H1 (cell line): Measurements from ENCODE around the gene PTMA. TPM values are rescaled to one million over a fixed set of nuclear protein-coding genes. Genes with fewer than 3 reads are reported as not detected.
A peak's percentile ranks its signal among the peaks of the same experiment; 100 is the strongest.

Experiments
- CTCF ChIA-PET: fragments of 300-600 bp; sonication (Branson Sonifier 250); formaldehyde crosslinking; loops from one replicate; lab custom pipeline; 2021; ENCODE audit not compliant: partially characterized antibody; lab: Charles Lee
- POLR2A ChIA-PET: fragments of 300-600 bp; sonication (Branson Sonifier 250); formaldehyde crosslinking; loops from one replicate; lab custom pipeline; 2021; ENCODE audit warnings: inconsistent platforms; ENCODE audit not compliant: partially characterized antibody; lab: Charles Lee
- DNase-seq, 2 experiments: peaks; one replicate each; pipeline versions ENCODE4 v3.0.0 to v3.0.0-alpha.2; 2010 to 2022; ENCODE audit warnings: low spot score in 2 of 2, low read depth in 1 of 2, mixed read lengths in 1 of 2
- FAIRE-seq: peaks from 2 replicates; lab custom pipeline; 2011; peaks lifted over from hg19 to GRCh38; lab: Jason Lieb, UNC
- H2AFZ ChIP-seq: 2 replicates; pipeline ENCODE4 v1.8.1; 2012; ENCODE audit warnings: low read length, inconsistent platforms
- H2AK5ac ChIP-seq: 2 replicates; pipeline ENCODE4 v1.6.1; 2013; ENCODE audit warnings: low read depth, low read length
- H2BK120ac ChIP-seq: replicated peaks from 2 replicates; pipeline ENCODE3; 2013; ENCODE audit warnings: low read depth, low read length, inconsistent platforms
- H2BK12ac ChIP-seq: 2 replicates; pipeline ENCODE4 v1.6.1; 2013; ENCODE audit warnings: low read depth, low read length
- H2BK15ac ChIP-seq: 2 replicates; pipeline ENCODE4 v1.6.1; 2013; ENCODE audit warnings: low read length
- H2BK20ac ChIP-seq: 2 replicates; pipeline ENCODE4 v1.6.1; 2013; ENCODE audit warnings: low read length
- H2BK5ac ChIP-seq: 2 replicates; pipeline ENCODE4 v1.6.1; 2013; ENCODE audit warnings: low read depth, low read length
- H3K14ac ChIP-seq: 2 replicates; pipeline ENCODE4 v1.6.1; 2013; ENCODE audit warnings: inconsistent platforms; ENCODE audit not compliant: insufficient read length
- H3K18ac ChIP-seq: 2 replicates; pipeline ENCODE4 v1.6.1; 2013; ENCODE audit warnings: low read length; ENCODE audit errors: extremely low read depth
- H3K23ac ChIP-seq: 2 replicates; pipeline ENCODE4 v1.6.1; 2013; ENCODE audit warnings: inconsistent platforms; ENCODE audit not compliant: insufficient read length
- H3K23me2 ChIP-seq: 2 replicates; pipeline ENCODE4 v1.6.1; 2013; ENCODE audit warnings: low read depth, low read length
- H3K27ac ChIP-seq: 2 replicates; pipeline ENCODE4 v1.6.1; 2011; ENCODE audit warnings: low read depth, low read length, inconsistent platforms
- H3K27me3 ChIP-seq, 4 experiments: replicated peaks in 1 of 4; 1 replicate in 1 of 4; 2 replicates in 3 of 4; pipeline versions ENCODE4 v1.6.1 to v1.8.1; 2011 to 2013; ENCODE audit warnings: low read length in 3 of 4, mild to moderate bottlenecking in 3 of 4, inconsistent platforms in 2 of 4, mixed read lengths in 2 of 4, moderate library complexity in 1 of 4; ENCODE audit not compliant: control insufficient read depth in 3 of 4, insufficient read depth in 3 of 4; ENCODE audit errors: extremely low read depth in 1 of 4
- H3K36me3 ChIP-seq, 4 experiments: 2 replicates each; pipeline versions ENCODE4 v1.6.1 to v1.8.1; 2011 to 2013; ENCODE audit warnings: mild to moderate bottlenecking in 4 of 4, low read length in 3 of 4, moderate library complexity in 2 of 4, control low read depth in 1 of 4, inconsistent platforms in 1 of 4; ENCODE audit not compliant: insufficient read depth in 4 of 4, control insufficient read depth in 2 of 4
- H3K4ac ChIP-seq: replicated peaks from 2 replicates; pipeline ENCODE3; 2013; ENCODE audit warnings: low read length, low read depth, mixed read lengths, inconsistent platforms; ENCODE audit not compliant: insufficient read length
- H3K4me1 ChIP-seq, 4 experiments: replicated peaks in 1 of 4; 1 replicate in 1 of 4; 2 replicates in 3 of 4; pipeline versions ENCODE4 v1.6.1 to v1.8.1; 2011 to 2013; ENCODE audit warnings: low read length in 3 of 4, inconsistent platforms in 2 of 4, mixed read lengths in 1 of 4; ENCODE audit not compliant: insufficient read depth in 4 of 4, control insufficient read depth in 3 of 4
- H3K4me2 ChIP-seq, 2 experiments: 2 replicates each; pipeline versions ENCODE4 v1.6.1 to v1.8.1; 2011 to 2013; ENCODE audit warnings: low read depth in 2 of 2, low read length in 2 of 2, control low read depth in 1 of 2, inconsistent platforms in 1 of 2, mild to moderate bottlenecking in 1 of 2; ENCODE audit not compliant: insufficient read depth in 1 of 2
- H3K4me3 ChIP-seq, 4 experiments: fragments of 200-600, 300-600 bp in 1 of 4; sonication (generic), shearing (Covaris generic), sonication (Bioruptor Twin) in 1 of 4; 2 replicates each; pipeline versions ENCODE4 v1.5.1 to v1.8.1; 2011 to 2016; ENCODE audit warnings: low read length in 4 of 4, low read depth in 3 of 4, control low read depth in 2 of 4, inconsistent platforms in 2 of 4, mild to moderate bottlenecking in 2 of 4, mixed read lengths in 1 of 4, moderate library complexity in 1 of 4; ENCODE audit not compliant: insufficient read depth in 2 of 4; ENCODE audit errors: extremely low read depth in 1 of 4
- H3K56ac ChIP-seq: replicated peaks from 2 replicates; pipeline ENCODE3; 2013; ENCODE audit warnings: low read depth, mild to moderate bottlenecking, mixed read lengths, low read length, inconsistent platforms; ENCODE audit not compliant: insufficient read length
- H3K79me1 ChIP-seq: 2 replicates; pipeline ENCODE4 v1.6.1; 2013; ENCODE audit warnings: low read depth, low read length, control low read depth
- H3K79me2 ChIP-seq, 2 experiments: 2 replicates each; pipeline versions ENCODE4 v1.6.1 to v1.8.1; 2012 to 2013; ENCODE audit warnings: low read length in 2 of 2, mild to moderate bottlenecking in 2 of 2, inconsistent platforms in 1 of 2; ENCODE audit not compliant: insufficient read depth in 2 of 2, control insufficient read depth in 1 of 2
- H3K9ac ChIP-seq, 4 experiments: replicated peaks in 1 of 4; 1 replicate in 1 of 4; 2 replicates in 3 of 4; pipeline versions ENCODE4 v1.6.1 to v1.8.1; 2011 to 2013; ENCODE audit warnings: low read depth in 3 of 4, low read length in 3 of 4, control low read depth in 2 of 4, mild to moderate bottlenecking in 2 of 4, moderate library complexity in 2 of 4, inconsistent platforms in 1 of 4; ENCODE audit errors: extremely low read depth in 1 of 4
- H3K9me3 ChIP-seq, 2 experiments: 2 replicates each; pipeline versions ENCODE4 v1.6.1 to v1.8.1; 2012 to 2013; ENCODE audit warnings: mild to moderate bottlenecking in 2 of 2, moderate library complexity in 2 of 2, control low read depth in 1 of 2, inconsistent platforms in 1 of 2, low read depth in 1 of 2, low read length in 1 of 2, mixed read lengths in 1 of 2; ENCODE audit not compliant: insufficient read depth in 2 of 2
- H4K20me1 ChIP-seq, 2 experiments: replicated peaks in 1 of 2; 2 replicates each; pipeline versions ENCODE3 to v1.8.1; 2011 to 2013; ENCODE audit warnings: inconsistent platforms in 2 of 2, low read length in 2 of 2, mild to moderate bottlenecking in 1 of 2; ENCODE audit not compliant: insufficient read depth in 2 of 2, control insufficient read depth in 1 of 2
- H4K5ac ChIP-seq: 2 replicates; pipeline ENCODE4 v1.6.1; 2013; ENCODE audit warnings: low read length, low read depth, mixed read lengths, inconsistent platforms; ENCODE audit not compliant: insufficient read length
- H4K8ac ChIP-seq: 2 replicates; pipeline ENCODE4 v1.8.0; 2013; ENCODE audit warnings: mild to moderate bottlenecking, moderate library complexity, low read length, inconsistent platforms; ENCODE audit not compliant: insufficient read depth; ENCODE audit errors: extremely low read depth
- H4K91ac ChIP-seq: replicated peaks from 2 replicates; pipeline ENCODE3; 2013; ENCODE audit warnings: low read length, mixed read lengths, inconsistent platforms; ENCODE audit not compliant: insufficient read length
- ASH2L ChIP-seq: fragments of 200-600, 300-600 bp; sonication (generic); IDR thresholded peaks from one replicate; pipeline ENCODE4 v1.7.1; 2017; ENCODE audit warnings: low read length
- EZH2 ChIP-seq: fragments of 200-600 bp; sonication (generic); IDR thresholded peaks from 2 replicates; pipeline ENCODE4 v1.7.1; 2012; ENCODE audit warnings: low read depth, mild to moderate bottlenecking, moderate library complexity, low read length, inconsistent platforms; ENCODE audit not compliant: severe bottlenecking
- KDM5A ChIP-seq: fragments of 200-600 bp; IDR thresholded peaks from 2 replicates; pipeline ENCODE4 v1.7.1; 2012; ENCODE audit warnings: mild to moderate bottlenecking, low read length, inconsistent platforms, mixed read lengths
- RNF2 ChIP-seq: fragments of 200-900, 300-1000 bp; sonication (generic); IDR thresholded peaks from 2 replicates; pipeline ENCODE4 v1.7.1; 2016; ENCODE audit warnings: borderline replicate concordance, low read depth, mild to moderate bottlenecking, antibody characterized with exemption, low read length; ENCODE audit not compliant: poor library complexity, severe bottlenecking; ENCODE audit errors: missing control alignments
- SIN3A ChIP-seq, 2 experiments: IDR thresholded peaks in 1 of 2; conservative IDR thresholded peaks in 1 of 2; 2 replicates each; pipeline ENCODE4 v1.6.1; 2011 to 2012; ENCODE audit warnings: low read length in 2 of 2, improper control_type of control experiment in 1 of 2, low read depth in 1 of 2, mild to moderate bottlenecking in 1 of 2
- SP1 ChIP-seq: IDR thresholded peaks from 2 replicates; pipeline ENCODE4 v1.6.1; 2011; ENCODE audit warnings: low read depth, low read length
- SRF ChIP-seq: IDR thresholded peaks from 2 replicates; pipeline ENCODE4 v1.6.1; 2011; ENCODE audit warnings: mild to moderate bottlenecking, low read depth, low read length, moderate library complexity
- TBP ChIP-seq: IDR thresholded peaks from 2 replicates; pipeline ENCODE4 v1.6.1; 2011; ENCODE audit warnings: low read depth, low read length, improper control_type of control experiment
- TCF12 ChIP-seq: IDR thresholded peaks from 2 replicates; pipeline ENCODE4 v1.6.1; 2011; ENCODE audit warnings: low read depth, mild to moderate bottlenecking, low read length
- WGBS, 2 experiments: shearing (Covaris generic) in 1 of 2; methylation state at CpG; one replicate each; pipeline versions ENCODE4 v1.1.6 to v1.1.7; 2013 to 2015; ENCODE audit warnings: low lambda C conversion rate in 2 of 2, mixed read lengths in 2 of 2, inconsistent platforms in 1 of 2, low coverage in 1 of 2, missing lambda C conversion rate in 1 of 2; ENCODE audit not compliant: insufficient replicate concordance in 2 of 2, insufficient coverage in 1 of 2, insufficient read length in 1 of 2; ENCODE audit errors: extremely low coverage in 1 of 2, missing lambda C conversion rate in 1 of 2; 5-methylcytosine and 5-hydroxymethylcytosine counted together
- polyA plus RNA-seq, 7 experiments: library from polyadenylated mRNA; depleted of rRNA in 3 of 7; stranded (reverse) in 5 of 7; unstranded in 2 of 7; fragments of >200 nt in 5 of 7; fragments of 200-250 nt in 2 of 7; gene quantifications; 1 replicate in 5 of 7; 2 replicates in 1 of 7; 4 replicates in 1 of 7; pipeline versions ENCODE4 v1.2.1 to v1.2.3, GENCODE V29; 2011 to 2013; ENCODE audit warnings: missing spikeins in 2 of 7, mixed read lengths in 2 of 7
- total RNA-seq: library from RNA; stranded (reverse); fragmentation: NEBNext Ultra II Directional; extraction: Animal tissue kit (Norgen Biotek cat#: 25700); gene quantifications from 2 replicates; pipeline ENCODE4 v1.2.1, GENCODE V29; 2021

PTMA gene
- total and polyA plus RNA-seq, 2 of the 8 experiments (the other 6 are each of a cell fraction or from before 2014, with no cell fraction given) = 683 to 2,680 TPM

DNA sequence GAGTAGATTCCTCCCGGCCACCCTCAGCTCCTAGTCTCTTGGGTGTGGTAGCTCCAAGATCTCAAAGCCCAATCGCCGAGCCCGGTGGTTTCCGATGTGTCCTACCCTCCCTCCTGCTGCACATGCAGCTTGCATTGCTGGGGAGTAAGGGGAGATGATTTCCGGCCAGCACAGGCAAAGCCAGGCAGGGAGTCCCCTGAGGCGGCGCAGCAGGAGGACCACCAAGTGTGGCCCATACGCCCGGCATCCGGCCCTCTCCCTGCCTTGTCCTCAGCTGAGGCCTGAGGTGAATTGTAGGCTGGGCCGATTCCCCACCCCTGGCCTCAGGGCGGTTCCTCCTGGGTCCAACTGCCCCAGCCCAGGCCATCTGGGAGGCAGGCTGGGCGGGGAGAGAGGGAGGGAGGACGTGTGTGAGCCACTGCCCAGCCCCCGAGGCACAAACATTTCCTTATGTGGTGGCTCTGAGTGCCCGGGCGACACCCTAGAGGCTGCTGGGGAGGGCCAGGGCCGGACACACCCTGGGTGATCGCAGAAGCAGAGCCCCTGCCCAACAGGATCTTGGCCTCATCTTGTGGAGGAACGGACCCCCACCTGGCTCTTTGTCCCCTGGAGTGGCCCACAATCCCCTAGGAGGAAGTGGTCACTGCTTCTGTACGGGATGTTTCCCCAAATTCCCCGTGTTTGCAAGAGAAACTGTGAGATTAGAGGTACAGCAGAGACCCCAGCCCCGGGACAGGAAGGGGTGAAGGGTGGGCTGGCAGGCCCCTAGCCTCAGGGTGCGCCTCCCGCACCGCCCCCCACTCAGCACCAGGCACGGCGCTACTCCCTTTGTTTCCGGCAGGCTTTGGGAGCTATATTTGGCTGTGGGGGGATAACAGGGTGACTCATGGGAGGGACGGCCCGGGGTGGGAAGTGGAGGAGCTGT lies 41.9 kb upstream of the PTMA start:
- WGBS, 2 experiments = 14% methylated on average over 27 of the region's 32 CpGs; no CpG with 5 or more reads in 1 of the 2 experiments
- Histone ChIP-seq H2BK20ac (0 out of 2 replicates have a peak overlapping the region, but pooled peaks have one; percentile 43), H3K23me2 (peaks cover 2% of the 10 kb centered on the region; the same call in 1 of the 2 replicates), H3K27ac (peak overlapping the region; percentile 95), H3K56ac (peak overlapping the region; percentile 36), H3K18ac (peak overlapping the region; percentile 98), H3K4me1 (peaks cover 0 to 33% (median 13%) of the 10 kb centered on the region in 4 experiments; a peak in 6 of 7 replicates), H3K9ac (peak overlapping the region; percentile 15 to 67 (median 40)), H3K4ac (peak overlapping the region; percentile 96), H4K5ac (peak overlapping the region; percentile 53), H3K4me3 (peak overlapping the region; percentile 9 to 49 (median 17); a peak in 6 of 8 replicates), H4K20me1 (no peaks in the 10 kb centered on the region), H2BK120ac (peak overlapping the region; percentile 62), H2AK5ac (peak overlapping the region; percentile 43; the same call in 1 of the 2 replicates), H3K23ac (no peak overlapping the region), H2AFZ (no peak overlapping the region), H4K8ac (peak overlapping the region; percentile 97), H3K79me2 (no peaks in the 10 kb centered on the region), H2BK5ac (peak overlapping the region; percentile 99), H3K9me3 (no peaks in the 10 kb centered on the region; a peak in 1 of 4 replicates), H2BK15ac (peak overlapping the region; percentile 99), H3K14ac (no peak overlapping the region), H3K4me2 (peak overlapping the region; percentile 50 to 69), H3K79me1 (no peaks in the 10 kb centered on the region), H3K36me3 (no peaks in the 10 kb centered on the region), H3K27me3 (peaks cover 0 to 2% (median 0%) of the 10 kb centered on the region in 4 experiments; a peak in 1 of 7 replicates), H4K91ac (peak overlapping the region; percentile 98), H2BK12ac (peak overlapping the region; percentile 100)
- CTCF ChIA-PET = interaction anchor here (0.8 to 31.4 kb wide), 13 partner anchors 8 to 128 kb away, joined by 3 to 555 read pairs (median 4); no protein-coding TSS in a partner anchor
- DNase-seq (peak; percentile 87 to 94), FAIRE-seq (no peak)
- POLR2A ChIA-PET = interaction anchor here (0.5 to 7.3 kb wide), 21 partner anchors 9 to 202 kb away, joined by 3 to 100 read pairs (median 8); partner anchors contain the start of genes NCL and PTMA
- TF ChIP-seq SIN3A (conservative IDR thresholded peaks at IDR 0.05 in 1 of 2, IDR thresholded peaks at IDR 0.05 in 1 of 2; ENCODE audit: low read depth in 1 of 2, low read length in 2 of 2) (peak in 1 of 2 experiments; percentile 57; a peak in 2 of 4 replicates), RNF2 (no peak), SP1 (peak; percentile 62; the same call in 1 of the 2 replicates), KDM5A (no peak), TCF12 (peak; percentile 60; the same call in 1 of the 2 replicates), EZH2 (no peak), SRF (peak; percentile 82), TBP (peak; percentile 79), ASH2L (peak; percentile 88)
